Measurements from ENCODE around the gene SPTLC3.

Gene SPTLC3

GRCh38 chr20:13028001-13028400 lies 19.2 kb downstream of the SPTLC3 start:
- in situ Hi-C loops (cut with MboI; ENCODE audit: low sequenced_read_pairs), result no loop called here

GRCh38 chr20:13028673-13029072 lies 19.9 kb downstream of the SPTLC3 start:
- in situ Hi-C loops (cut with MboI; ENCODE audit: low sequenced_read_pairs), result no loop called here

GRCh38 chr20:13029687-13030375 lies 21.1 kb downstream of the SPTLC3 start:
- in situ Hi-C loops (cut with MboI; ENCODE audit: low sequenced_read_pairs), result no loop called here

GRCh38 chr20:13031751-13032150 lies 23.0 kb downstream of the SPTLC3 start:
- in situ Hi-C loops (cut with MboI; ENCODE audit: low sequenced_read_pairs), result no loop called here

- in situ Hi-C loops (cut with MboI; ENCODE audit: low sequenced_read_pairs), result no loop called here
These were observed 25.3 kb downstream of the SPTLC3 start for GRCh38 chr20:13034115-13034514.

GRCh38 chr20:13034936-13035335 lies 26.2 kb downstream of the SPTLC3 start:
- in situ Hi-C loops (cut with MboI; ENCODE audit: low sequenced_read_pairs), result no loop called here

- in situ Hi-C loops (cut with MboI; ENCODE audit: low sequenced_read_pairs), result no loop called here
These were observed 26.8 kb downstream of the SPTLC3 start for GRCh38 chr20:13035399-13036152.

- in situ Hi-C loops (cut with MboI; ENCODE audit: low sequenced_read_pairs), result no loop called here
These were observed 29.0 kb downstream of the SPTLC3 start for GRCh38 chr20:13037727-13038126.

GRCh38 chr20:13041574-13042457 lies 33.0 kb downstream of the SPTLC3 start:
- in situ Hi-C loops (cut with MboI; ENCODE audit: low sequenced_read_pairs), result no loop called here

GRCh38 chr20:13042458-13042794 lies 33.7 kb downstream of the SPTLC3 start:
- in situ Hi-C loops (cut with MboI; ENCODE audit: low sequenced_read_pairs), result no loop called here

GRCh38 chr20:13046409-13046808 lies 37.6 kb downstream of the SPTLC3 start:
- in situ Hi-C loops (cut with MboI; ENCODE audit: low sequenced_read_pairs), result no loop called here

- in situ Hi-C loops (cut with MboI; ENCODE audit: low sequenced_read_pairs), result no loop called here
These were observed 45.2 kb downstream of the SPTLC3 start for GRCh38 chr20:13054011-13054410.

- in situ Hi-C loops (cut with MboI; ENCODE audit: low sequenced_read_pairs), result no loop called here
These were observed 50.1 kb downstream of the SPTLC3 start for GRCh38 chr20:13058666-13059389.

- in situ Hi-C loops (cut with MboI; ENCODE audit: low sequenced_read_pairs), result no loop called here
These were observed 50.8 kb downstream of the SPTLC3 start for GRCh38 chr20:13059398-13060136.

- in situ Hi-C loops (cut with MboI; ENCODE audit: low sequenced_read_pairs), result no loop called here
These were observed 51.6 kb downstream of the SPTLC3 start for GRCh38 chr20:13060327-13060726.

GRCh38 chr20:13061381-13061780 lies 52.6 kb downstream of the SPTLC3 start:
- in situ Hi-C loops (cut with MboI; ENCODE audit: low sequenced_read_pairs), result no loop called here

- in situ Hi-C loops (cut with MboI; ENCODE audit: low sequenced_read_pairs), result no loop called here
These were observed 54.0 kb downstream of the SPTLC3 start for GRCh38 chr20:13062789-13063188.

GRCh38 chr20:13068336-13068735 lies 59.6 kb downstream of the SPTLC3 start:
- in situ Hi-C loops (cut with MboI; ENCODE audit: low sequenced_read_pairs), result no loop called here

GRCh38 chr20:13081877-13082276 lies 73.1 kb downstream of the SPTLC3 start:
- in situ Hi-C loops (cut with MboI; ENCODE audit: low sequenced_read_pairs), result loop anchor here (25.0 kb wide), 1 partner anchor 95 kb away; no protein-coding TSS in a partner anchor

- in situ Hi-C loops (cut with MboI; ENCODE audit: low sequenced_read_pairs), result loop anchor here (25.0 kb wide), 1 partner anchor 95 kb away; no protein-coding TSS in a partner anchor
These were observed 73.6 kb downstream of the SPTLC3 start for GRCh38 chr20:13082378-13082777.

Measured in hTERT RPE-1 (cell line).